Common myeloid progenitor, CD34-positive (primary cell): ENCODE results near the gene RBM18.

ENCODE experiments used
- CTCF ChIA-PET: fragments of 350-600 bp; sonication (Branson Sonifier 250); formaldehyde crosslinking; loops from one replicate; lab custom pipeline; 2021; ENCODE audit warnings: antibody characterized with exemption; lab: Charles Lee
- POLR2A ChIA-PET: fragments of 350-600 bp; sonication (Branson Sonifier 250); formaldehyde crosslinking; loops from one replicate; lab custom pipeline; 2021; ENCODE audit warnings: antibody characterized with exemption; lab: Charles Lee
- DNase-seq, 3 donors: peaks; one replicate each; pipeline versions ENCODE4 v3.0.0 to v3.0.0-alpha.2; 2013
- H3K27ac ChIP-seq, 2 experiments: 1 replicate in 1 of 2; 2 replicates in 1 of 2; pipeline ENCODE4 v1.7.0; 2013; ENCODE audit warnings: inconsistent platforms in 2 of 2, low read length in 2 of 2, mild to moderate bottlenecking in 2 of 2, low read depth in 1 of 2, moderate library complexity in 1 of 2; ENCODE audit not compliant: severe bottlenecking in 2 of 2, insufficient read depth in 1 of 2, poor library complexity in 1 of 2
- H3K27me3 ChIP-seq, 5 experiments: replicated peaks in 2 of 5; 1 replicate in 3 of 5; 2 replicates in 2 of 5; pipeline versions ENCODE4 v1.6.1 to v1.7.0; 2013; ENCODE audit warnings: low read length in 4 of 5, mild to moderate bottlenecking in 2 of 5, moderate library complexity in 2 of 5, inconsistent platforms in 1 of 5; ENCODE audit not compliant: insufficient read depth in 5 of 5, control insufficient read depth in 4 of 5
- H3K36me3 ChIP-seq, 4 experiments: 1 replicate in 2 of 4; 2 replicates in 2 of 4; pipeline versions ENCODE4 v1.6.1 to v1.7.0; 2013; ENCODE audit warnings: low read length in 3 of 4, control low read depth in 1 of 4, mild to moderate bottlenecking in 1 of 4; ENCODE audit not compliant: control insufficient read depth in 4 of 4, insufficient read depth in 4 of 4
- H3K4me1 ChIP-seq, 4 experiments: 1 replicate in 3 of 4; 2 replicates in 1 of 4; pipeline versions ENCODE4 v1.6.1 to v1.7.1; 2013; ENCODE audit warnings: low read length in 3 of 4, mild to moderate bottlenecking in 3 of 4, control low read depth in 1 of 4, inconsistent platforms in 1 of 4, moderate library complexity in 1 of 4; ENCODE audit not compliant: control insufficient read depth in 4 of 4, insufficient read depth in 4 of 4; ENCODE audit errors: control extremely low read depth in 1 of 4
- H3K4me3 ChIP-seq, 7 experiments: 1 replicate in 4 of 7; 2 replicates in 3 of 7; pipeline versions ENCODE4 v1.5.1 to v1.7.0; 2013; ENCODE audit warnings: mild to moderate bottlenecking in 7 of 7, low read length in 6 of 7, moderate library complexity in 6 of 7, inconsistent platforms in 2 of 7, low read depth in 2 of 7, control low read depth in 1 of 7; ENCODE audit not compliant: insufficient read depth in 4 of 7, control insufficient read depth in 1 of 7; ENCODE audit errors: extremely low read depth in 1 of 7
- H3K9me3 ChIP-seq, 5 experiments: 1 replicate in 4 of 5; 2 replicates in 1 of 5; pipeline versions ENCODE4 v1.6.1 to v1.7.1; 2013; ENCODE audit warnings: low read length in 4 of 5, mild to moderate bottlenecking in 2 of 5, inconsistent platforms in 1 of 5, low read depth in 1 of 5, moderate library complexity in 1 of 5; ENCODE audit not compliant: control insufficient read depth in 4 of 5, insufficient read depth in 2 of 5; ENCODE audit errors: control extremely low read depth in 1 of 5
- WGBS: methylation state at CpG from one replicate; pipeline ENCODE4 v1.1.5; 2013; ENCODE audit not compliant: insufficient coverage; 5-methylcytosine and 5-hydroxymethylcytosine counted together

Gene RBM18

DNA sequence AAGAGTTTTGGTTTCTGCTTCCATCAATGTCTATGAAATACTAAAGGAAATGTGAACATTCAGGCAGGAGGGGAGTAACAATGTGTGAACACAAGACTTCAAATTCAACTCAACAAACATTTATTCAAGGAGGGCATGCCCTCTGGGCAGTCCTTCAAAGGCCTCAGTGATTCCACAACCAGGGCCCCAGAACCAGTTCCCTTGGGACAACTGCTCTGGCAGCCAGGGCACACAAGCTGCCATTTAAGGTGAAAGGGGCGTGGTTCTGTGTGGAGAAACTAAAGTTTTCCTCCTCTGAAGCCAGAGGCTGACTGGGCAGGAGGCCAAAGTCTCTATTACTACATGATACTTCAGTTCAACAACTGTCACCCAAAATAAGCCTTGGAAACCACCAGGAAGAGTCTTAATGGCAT lies 3.2 kb downstream of the RBM18 start:
- ChIA-PET POLR2A (no interaction called here), CTCF (interaction anchor here (0.9 kb wide), 1 partner anchor 89 kb away, joined by 3 read pairs; no protein-coding TSS in a partner anchor)
- no peak overlapping the region for H3K4me3 ChIP-seq
- peak overlapping the region in 1 of 2 experiments; percentile 11 for H3K27ac ChIP-seq
- peaks cover 19 to 29% (median 25%) of the 10 kb centered on the region in 4 experiments for H3K4me1 ChIP-seq
- DNase-seq, result no peak
- peaks cover 15 to 39% (median 29%) of the 10 kb centered on the region in 4 experiments for H3K36me3 ChIP-seq
- no peaks in the 10 kb centered on the region for H3K9me3 ChIP-seq
- WGBS, result no CpG with 5 or more reads among the region's 1 CpG
- no peaks in the 10 kb centered on the region for H3K27me3 ChIP-seq

- H3K27me3 ChIP-seq, result no peaks in the 10 kb centered on the region
- peaks cover 7 to 13% (median 9%) of the 10 kb centered on the region in 4 experiments for H3K4me1 ChIP-seq
- no peak overlapping the region for H3K4me3 ChIP-seq
- peaks cover 19 to 53% (median 38%) of the 10 kb centered on the region in 4 experiments for H3K36me3 ChIP-seq
- ChIA-PET CTCF (no interaction called here), POLR2A (interaction anchor here (0.8 kb wide), 1 partner anchor 13 kb away, joined by 3 read pairs; no protein-coding TSS in a partner anchor)
- DNase-seq, result no peak
- no peaks in the 10 kb centered on the region for H3K9me3 ChIP-seq
- WGBS, result 100% methylated on average over 1 of the region's 2 CpGs
- H3K27ac ChIP-seq, result no peak overlapping the region
These were observed 5.7 kb downstream of the RBM18 start for GRCh38 chr9:122258886-122259415.

GRCh38 chr9:122256206-122256605 lies 8.4 kb downstream of the RBM18 start:
- no peak overlapping the region for H3K4me3 ChIP-seq
- H3K27me3 ChIP-seq, result no peaks in the 10 kb centered on the region
- H3K9me3 ChIP-seq, result no peaks in the 10 kb centered on the region
- 100% methylated on average over 2 of the region's 5 CpGs for WGBS
- no peaks in the 10 kb centered on the region for H3K4me1 ChIP-seq
- ChIA-PET CTCF (interaction anchor here (1.3 kb wide), 1 partner anchor 132 kb away, joined by 4 read pairs; no protein-coding TSS in a partner anchor), POLR2A (no interaction called here)
- peaks cover 15 to 67% (median 49%) of the 10 kb centered on the region in 4 experiments for H3K36me3 ChIP-seq
- no peak for DNase-seq
- H3K27ac ChIP-seq, result no peak overlapping the region

DNA sequence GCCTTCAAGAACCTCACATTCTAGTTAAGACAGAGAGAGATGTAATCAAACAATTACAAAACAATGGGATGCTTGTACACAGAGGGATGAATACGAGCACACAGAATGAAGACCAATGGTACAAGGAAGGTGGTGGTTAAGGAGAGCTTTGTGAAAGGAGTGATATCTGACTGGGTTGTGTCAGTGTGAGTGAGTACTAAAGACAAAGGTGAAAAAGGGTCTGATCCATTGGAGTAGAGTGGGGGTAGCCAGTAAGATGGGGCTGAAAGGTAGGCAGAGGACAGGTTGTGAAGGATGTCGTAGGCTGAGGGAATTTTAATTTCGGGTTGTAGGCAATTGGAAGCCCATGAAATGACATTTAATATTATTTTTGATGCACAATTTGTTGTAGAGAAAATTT lies 9.9 kb downstream of the RBM18 start:
- Histone ChIP-seq H3K36me3 (peaks cover 8 to 64% (median 41%) of the 10 kb centered on the region in 4 experiments), H3K4me1 (no peaks in the 10 kb centered on the region), H3K4me3 (no peak overlapping the region), H3K27ac (peak overlapping the region in 1 of 2 experiments; percentile 37), H3K27me3 (no peaks in the 10 kb centered on the region), H3K9me3 (no peaks in the 10 kb centered on the region)
- DNase-seq, result no peak
- CTCF ChIA-PET, result interaction anchor here (0.8 to 2.1 kb wide), 3 partner anchors 10 to 156 kb away, joined by 3 to 6 read pairs (median 4); partner anchors contain the start of genes MRRF and RBM18
- POLR2A ChIA-PET, result no interaction called here
- 100% methylated on average over 2 of the region's 3 CpGs for WGBS

- POLR2A ChIA-PET, result interaction anchor here (0.7 kb wide), 1 partner anchor 12 kb away, joined by 4 read pairs; no protein-coding TSS in a partner anchor
- 95% methylated on average over 3 of the region's 5 CpGs for WGBS
- no peak for DNase-seq
- H3K4me3 ChIP-seq, result no peak overlapping the region
- CTCF ChIA-PET, result no interaction called here
- no peaks in the 10 kb centered on the region for H3K27me3 ChIP-seq
- H3K36me3 ChIP-seq, result peaks cover 9 to 60% (median 37%) of the 10 kb centered on the region in 4 experiments
- H3K4me1 ChIP-seq, result no peaks in the 10 kb centered on the region
- H3K9me3 ChIP-seq, result no peaks in the 10 kb centered on the region
- H3K27ac ChIP-seq, result no peak overlapping the region
These were observed 11.8 kb downstream of the RBM18 start for GRCh38 chr9:122252796-122253195.

GRCh38 chr9:122251351-122251750 lies 13.3 kb downstream of the RBM18 start:
- H3K36me3 ChIP-seq, result peaks cover 9 to 65% (median 47%) of the 10 kb centered on the region in 4 experiments
- DNase-seq, result no peak
- WGBS, result no CpG with 5 or more reads among the region's 2 CpGs
- CTCF ChIA-PET, result interaction anchor here (1.2 kb wide), 1 partner anchor 128 kb away, joined by 3 read pairs; no protein-coding TSS in a partner anchor
- POLR2A ChIA-PET, result no interaction called here
- no peaks in the 10 kb centered on the region for H3K27me3 ChIP-seq
- H3K9me3 ChIP-seq, result no peaks in the 10 kb centered on the region
- H3K4me1 ChIP-seq, result no peaks in the 10 kb centered on the region
- no peak overlapping the region for H3K27ac ChIP-seq
- no peak overlapping the region for H3K4me3 ChIP-seq

GRCh38 chr9:122248448-122248865 lies 16.2 kb downstream of the RBM18 start:
- no peak overlapping the region for H3K27ac ChIP-seq

More at GRCh38 chr9:122248448-122248865, 16.2 kb downstream of the RBM18 start:
- WGBS, result 96% methylated on average over 4 of the region's 5 CpGs
- CTCF ChIA-PET, result no interaction called here
- Histone ChIP-seq H3K4me1 (no peaks in the 10 kb centered on the region), H3K27me3 (no peaks in the 10 kb centered on the region), H3K36me3 (peaks cover 10 to 74% (median 55%) of the 10 kb centered on the region in 4 experiments), H3K4me3 (no peak overlapping the region), H3K9me3 (no peaks in the 10 kb centered on the region)
- POLR2A ChIA-PET, result no interaction called here
- no peak for DNase-seq
